SU-DHL-6 (cell line): ENCODE data around the gene NAPG.

Experiments
- CTCF ChIP-seq: fragments of 200-600 bp; sonication (generic); IDR thresholded peaks from one replicate; pipeline ENCODE4 v1.5.1; 2017; ENCODE audit warnings: antibody characterized with exemption, mild to moderate bottlenecking, low read length, moderate library complexity; ENCODE audit not compliant: insufficient read depth, poor library complexity, severe bottlenecking
- EZH2phosphoT487 ChIP-seq: fragments of 200-600 bp; sonication (generic), shearing (Covaris generic); conservative IDR thresholded peaks from 2 replicates; pipeline ENCODE4 v1.6.1; 2018; ENCODE audit warnings: mild to moderate bottlenecking, antibody characterized with exemption, low read length, moderate library complexity, mixed read lengths

DNA sequence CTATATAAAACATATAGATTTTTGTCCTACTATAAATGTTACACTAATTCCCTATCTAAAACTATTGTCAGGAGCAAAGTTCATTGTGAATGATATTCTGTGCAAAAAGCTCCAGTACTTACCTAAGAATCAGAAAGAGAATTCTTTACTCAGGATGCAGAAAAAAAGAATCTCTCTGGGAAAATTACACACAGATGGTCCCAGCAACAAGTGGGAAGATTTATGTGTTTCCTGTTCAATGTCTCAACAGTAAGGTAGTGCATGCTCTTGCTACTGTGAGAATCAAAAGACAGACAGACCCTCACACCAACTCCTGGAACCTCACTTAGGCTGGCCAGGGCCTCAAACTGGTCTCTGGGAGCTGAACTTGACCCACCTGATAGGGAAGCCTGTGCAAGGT is 11.2 kb upstream of the NAPG start:
- TF ChIP-seq CTCF (no peak), EZH2phosphoT487 (no peak)
